NCI-H1694 (cell line): ENCODE measurements around the gene PGR.

ENCODE experiments used
- DNase-seq: peaks from one replicate; lab custom pipeline; 2025; lab: John Stamatoyannopoulos, UW

Gene PGR

DNA sequence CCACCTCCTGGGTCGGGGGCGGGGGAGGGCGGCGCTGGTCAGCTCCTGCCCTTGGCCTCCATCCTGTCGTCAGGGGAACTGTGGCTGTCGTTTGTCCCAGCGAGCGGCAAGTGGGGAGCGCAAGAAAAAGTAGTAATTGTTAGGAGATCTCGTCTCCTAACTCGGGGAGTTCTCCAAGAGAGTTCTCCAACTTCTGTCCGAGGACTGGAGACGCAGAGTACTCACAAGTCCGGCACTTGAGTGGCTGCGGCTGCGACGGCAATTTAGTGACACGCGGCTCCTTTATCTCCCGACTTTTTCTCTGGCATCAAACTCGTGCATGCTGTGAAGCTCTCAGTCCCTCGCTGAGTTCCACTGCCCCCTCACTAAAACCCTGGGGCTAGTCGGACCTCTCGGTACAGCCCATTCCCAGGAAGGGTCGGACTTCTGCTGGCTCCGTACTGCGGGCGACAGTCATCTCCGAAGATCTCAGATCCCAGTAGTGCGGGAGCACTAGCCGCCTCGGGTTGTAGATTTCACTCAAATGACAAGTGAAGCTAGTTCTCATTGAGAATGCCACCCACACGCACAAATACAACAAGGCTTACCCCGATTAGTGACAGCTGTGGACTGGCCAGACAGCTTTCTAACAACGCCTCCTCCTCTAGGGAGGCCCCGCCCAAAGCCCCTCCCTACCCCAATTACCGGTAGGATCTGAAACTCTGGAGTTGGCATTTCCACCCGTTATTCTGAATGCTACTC lies at the start of gene PGR:
Gene PGR (minus strand): TSS at position 611 of the 741 bp plus-strand sequence. CDS start 743 bp downstream, outside the sequence.
- DNase-seq = no peak

DNA sequence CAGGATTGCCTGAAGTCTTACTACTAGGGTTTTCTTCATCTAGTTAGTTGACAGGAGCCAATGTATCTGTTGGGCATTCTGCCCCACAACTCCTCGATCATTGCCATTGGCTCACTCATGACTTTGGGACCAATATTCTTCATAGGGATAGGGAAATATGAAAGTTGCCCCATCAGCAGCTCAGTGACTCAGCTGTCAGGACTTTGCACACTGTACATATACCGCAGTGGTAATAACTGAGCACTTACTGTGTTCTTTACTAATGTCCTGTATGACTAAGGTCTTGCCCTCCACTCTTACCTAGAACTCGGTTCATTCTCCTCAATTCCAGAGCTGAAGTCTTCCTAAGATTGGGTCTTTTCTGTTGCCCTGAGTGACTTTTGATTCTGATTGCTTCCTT lies 46.8 kb upstream of the PGR start:
- no peak for DNase-seq

DNA sequence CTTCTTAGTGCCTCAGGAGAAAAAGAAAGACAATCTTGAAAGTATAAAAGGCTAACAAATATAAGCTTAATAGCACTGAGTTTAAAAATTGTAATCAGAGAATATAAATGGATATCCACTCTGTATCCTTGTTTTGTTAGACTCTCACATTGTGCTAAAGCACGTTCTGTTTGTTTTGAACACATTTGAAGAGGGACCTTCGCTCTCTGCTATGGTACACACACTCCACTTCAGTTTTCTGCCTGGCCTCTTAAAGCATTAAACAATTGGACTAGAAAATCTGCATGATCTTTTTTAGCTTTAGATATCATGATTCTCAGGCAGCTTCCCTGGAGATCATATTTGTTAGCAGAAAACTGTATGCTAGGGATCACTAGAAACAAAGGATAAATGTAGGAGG lies 40.3 kb upstream of the PGR start:
- DNase-seq = no peak

DNA sequence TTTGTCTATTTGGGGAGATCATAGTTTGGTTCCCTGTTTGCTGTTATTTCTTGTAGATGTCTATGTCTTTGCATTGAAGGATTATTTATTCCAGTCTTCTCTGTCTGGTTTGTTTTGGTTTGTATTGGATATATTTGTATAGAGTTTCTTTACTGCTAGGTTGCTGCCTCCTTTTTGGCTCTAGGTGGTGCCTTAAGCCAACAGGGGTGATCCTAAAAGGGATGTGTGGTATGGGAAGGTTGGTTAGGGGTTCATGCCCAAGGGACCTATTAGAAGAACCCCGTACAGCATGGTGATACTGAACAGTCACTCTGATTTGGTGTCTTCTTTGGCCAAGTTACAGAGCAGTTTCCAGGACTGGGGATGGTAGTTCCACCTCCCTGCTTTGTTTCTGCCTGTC lies 36.4 kb upstream of the PGR start:
- no peak for DNase-seq

DNA sequence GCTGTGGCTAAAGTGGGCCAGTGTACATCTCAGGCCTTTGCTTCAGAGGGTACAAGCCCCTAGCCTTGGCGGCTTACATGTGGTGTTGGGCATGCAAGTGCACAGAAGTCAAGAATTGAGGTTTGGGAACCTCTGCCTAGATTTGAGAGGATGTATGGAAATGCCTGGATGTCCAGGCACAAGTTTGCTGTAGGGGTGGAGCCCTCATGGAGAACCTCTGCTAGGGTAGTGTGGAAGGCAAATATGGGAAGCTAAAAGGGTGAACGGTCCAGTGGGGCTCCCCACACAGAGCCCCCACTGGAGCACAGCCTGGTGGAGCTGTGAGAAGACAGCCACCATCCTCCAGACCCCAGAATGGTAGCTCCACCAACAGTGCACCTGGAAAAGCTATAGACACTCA lies 28.5 kb upstream of the PGR start:
- no peak for DNase-seq

DNA sequence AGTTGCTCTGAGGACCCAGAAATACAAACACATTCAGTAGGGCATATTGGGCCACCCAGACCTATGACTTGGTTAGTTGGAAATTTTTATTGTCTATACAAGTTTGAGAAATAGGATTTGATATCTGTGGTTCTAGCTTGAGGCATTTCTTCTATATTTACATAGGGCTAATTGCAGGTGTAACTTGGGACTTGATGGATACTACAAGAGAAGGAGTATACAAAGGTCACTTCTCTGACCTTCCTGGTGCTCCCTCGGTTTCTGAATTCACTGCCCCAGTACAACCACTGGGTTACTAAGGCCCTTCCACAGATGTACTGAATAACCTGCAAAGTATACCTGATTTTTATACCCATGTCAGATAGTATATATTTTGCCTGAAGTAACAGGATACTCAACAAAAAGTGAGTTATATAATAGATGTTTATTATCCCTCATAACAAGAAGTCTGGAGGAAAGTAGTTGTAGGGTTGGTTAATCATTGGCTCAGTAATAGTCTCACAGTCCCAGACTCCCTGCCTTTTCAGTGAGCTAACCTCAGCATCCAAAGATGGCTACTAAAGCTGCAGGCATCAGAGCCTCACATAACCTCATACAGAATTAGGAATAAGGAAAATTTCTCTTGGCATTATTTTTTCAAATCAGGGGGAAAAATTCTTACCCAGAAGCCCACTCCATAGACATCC lies 8.8 kb upstream of the PGR start:
- DNase-seq = no peak

DNA sequence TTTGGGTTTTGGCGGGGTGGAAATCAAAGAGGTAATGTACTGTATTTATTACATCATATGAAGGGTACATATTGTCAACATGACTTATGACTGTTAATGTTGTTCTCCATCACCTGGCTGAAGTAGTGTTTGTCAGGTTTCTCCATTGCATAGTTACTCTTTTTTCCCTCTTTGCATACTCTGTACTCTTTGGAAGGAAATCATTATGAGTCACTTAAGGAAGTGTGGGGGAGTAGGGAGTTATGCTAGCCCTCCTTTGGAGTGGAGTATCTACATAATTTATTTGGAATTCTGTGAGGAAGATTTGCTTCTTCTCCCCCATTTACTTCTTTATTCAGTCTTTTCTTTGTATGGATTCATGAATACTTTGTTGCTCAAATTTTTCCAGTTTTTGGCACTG lies 3.6 kb upstream of the PGR start:
- DNase-seq = no peak

DNA sequence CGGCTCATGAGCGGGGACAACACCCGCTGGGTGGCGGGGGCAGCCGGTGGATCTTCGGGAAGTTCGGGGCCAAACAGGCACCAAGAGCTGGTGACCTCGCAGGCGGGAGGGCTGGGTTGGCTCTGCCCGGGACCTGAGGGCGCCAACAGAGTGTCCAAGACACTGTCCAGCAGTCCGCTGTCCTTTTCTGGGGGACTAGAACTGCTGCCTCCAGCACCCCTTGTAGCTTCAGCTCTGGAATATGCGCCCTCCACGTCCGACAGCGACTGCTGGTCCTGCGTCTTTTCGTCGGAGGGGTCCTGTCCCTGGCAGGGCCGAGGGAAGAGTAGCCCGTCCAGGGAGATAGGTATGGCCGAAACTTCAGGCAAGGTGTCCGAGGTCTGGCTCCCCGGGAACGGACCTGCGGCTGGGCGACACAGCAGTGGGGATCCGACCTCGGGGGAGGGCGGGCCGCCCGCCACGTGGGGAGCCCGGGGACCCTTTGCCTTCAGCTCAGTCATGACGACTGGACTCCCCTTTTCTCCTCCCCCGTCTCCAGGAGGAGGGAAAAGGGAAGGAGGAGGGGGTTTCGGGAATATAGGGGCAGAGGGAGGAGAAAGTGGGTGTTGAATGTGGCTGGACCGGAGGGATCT lies 926 bp downstream of the PGR start:
- no peak for DNase-seq

DNA sequence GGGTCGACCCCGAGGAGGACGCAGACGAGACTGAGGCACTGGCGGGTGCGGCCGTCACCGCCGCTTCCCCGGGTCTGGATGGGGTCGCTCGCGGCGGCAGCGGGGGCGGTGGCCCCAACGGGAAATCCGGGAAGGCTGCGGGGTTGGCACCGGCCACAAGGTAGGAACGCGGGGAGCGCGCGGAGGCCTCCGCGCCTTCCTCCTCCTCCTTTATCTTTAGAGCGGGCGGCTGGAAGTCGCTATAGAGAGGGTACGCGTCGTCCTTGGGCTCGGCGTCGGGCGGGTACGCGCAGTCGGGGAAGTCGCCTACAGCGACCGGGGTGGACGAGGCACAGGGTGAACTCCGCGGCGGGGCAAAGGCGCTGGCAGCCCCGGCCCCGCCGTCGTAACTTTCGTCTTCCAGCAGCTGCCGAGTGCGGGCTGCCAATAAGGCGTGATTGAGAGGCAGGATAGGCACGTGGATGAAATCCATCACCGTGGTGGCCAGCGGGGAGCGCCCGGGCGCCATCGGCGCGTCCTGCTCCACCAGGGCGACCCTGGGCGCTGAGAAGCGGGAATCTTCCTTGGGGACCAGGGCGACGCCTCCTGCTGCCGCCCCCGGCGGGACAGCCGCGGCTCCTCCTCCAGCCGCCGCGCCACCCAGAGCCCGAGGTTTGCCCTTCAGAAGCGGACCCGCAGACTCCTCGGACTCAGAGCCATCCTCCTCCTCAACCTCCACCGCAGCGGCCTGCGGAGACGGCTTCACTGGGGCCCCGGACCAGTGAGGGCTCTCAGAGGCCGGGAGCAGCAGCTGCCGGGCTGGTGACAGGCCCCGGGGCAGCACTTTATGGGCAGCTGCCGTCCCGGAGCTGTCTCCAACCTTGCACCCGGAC lies 1.7 kb downstream of the PGR start:
- DNase-seq = no peak

DNA sequence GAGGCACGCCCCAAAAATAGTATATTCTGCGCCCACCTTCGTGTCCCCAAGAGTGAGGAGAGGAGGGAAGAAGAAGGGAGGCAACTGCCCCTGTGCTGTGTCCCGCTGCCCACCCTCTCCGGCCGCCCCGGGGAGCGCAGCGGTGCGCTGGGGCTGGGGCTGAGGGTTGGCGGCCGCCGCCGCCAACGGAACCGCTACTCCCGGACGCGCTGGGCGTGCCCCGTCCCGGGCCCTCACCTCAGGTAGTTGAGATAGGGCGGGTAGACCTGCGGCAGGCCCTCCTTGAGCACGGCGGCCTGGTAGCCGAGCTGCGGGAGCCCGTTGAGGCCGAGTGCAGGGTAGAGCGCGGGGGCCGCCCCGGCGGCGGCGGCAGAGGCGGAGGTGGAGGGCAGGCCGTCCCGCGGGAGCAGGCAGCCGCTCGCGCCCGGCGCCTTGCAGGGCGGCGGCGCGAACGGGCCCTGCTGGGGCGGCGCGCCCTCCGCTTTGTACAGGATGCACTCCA lies 2.4 kb downstream of the PGR start:
- DNase-seq = no peak

DNA sequence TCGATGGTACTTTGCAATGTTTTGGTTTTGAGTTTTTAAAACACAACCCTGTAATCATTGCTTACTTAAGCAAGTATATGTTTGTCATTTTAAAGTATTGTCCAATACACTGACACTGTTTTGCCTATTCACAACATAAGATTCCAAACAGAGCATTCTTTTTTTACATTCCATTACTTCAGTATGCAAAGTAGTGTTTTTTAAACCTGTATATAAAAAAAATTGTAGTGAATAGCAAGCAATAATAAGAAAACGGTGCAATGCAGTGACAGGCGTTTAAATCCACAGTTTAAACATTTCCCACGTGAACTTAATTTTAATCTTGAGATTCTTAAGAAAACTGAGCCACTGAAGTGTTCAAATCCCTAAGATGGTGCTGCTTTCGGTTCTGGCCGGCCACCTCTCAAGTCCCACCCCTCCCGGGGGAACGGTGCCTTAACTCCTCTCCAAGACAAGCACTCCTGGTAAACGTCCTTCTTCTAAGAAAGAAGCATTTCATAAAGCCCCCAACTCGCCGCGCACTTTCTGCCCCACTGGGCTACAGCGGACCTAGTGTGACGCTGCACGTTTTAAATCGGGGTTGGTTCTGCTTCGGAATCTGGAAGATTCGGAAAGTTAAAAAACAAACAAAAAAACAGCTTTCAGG lies 2.9 kb downstream of the PGR start:
- DNase-seq = no peak

DNA sequence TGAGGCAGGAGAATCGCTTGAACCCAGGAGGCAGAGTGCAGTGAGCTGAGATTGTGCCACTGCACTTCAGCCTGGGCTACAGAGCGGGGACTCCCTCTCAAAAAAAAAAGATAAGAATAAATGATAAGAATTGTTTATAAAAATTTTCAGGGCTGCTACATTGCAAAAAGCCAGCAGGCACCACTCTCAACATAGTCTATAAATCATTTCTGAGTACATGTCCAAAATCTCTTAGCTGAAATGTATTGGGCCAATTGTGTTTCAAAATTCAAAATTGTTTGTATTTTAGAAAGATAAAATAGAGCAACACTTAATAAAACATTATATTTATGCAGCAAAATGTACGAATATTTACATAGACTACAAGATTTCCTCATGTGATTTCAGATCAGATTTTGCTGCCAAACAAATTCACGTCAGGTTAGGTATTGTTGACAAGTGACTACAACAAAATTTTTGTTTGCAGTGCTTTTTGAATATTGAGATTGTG lies 13.9 kb downstream of the PGR start:
- DNase-seq = no peak

DNA sequence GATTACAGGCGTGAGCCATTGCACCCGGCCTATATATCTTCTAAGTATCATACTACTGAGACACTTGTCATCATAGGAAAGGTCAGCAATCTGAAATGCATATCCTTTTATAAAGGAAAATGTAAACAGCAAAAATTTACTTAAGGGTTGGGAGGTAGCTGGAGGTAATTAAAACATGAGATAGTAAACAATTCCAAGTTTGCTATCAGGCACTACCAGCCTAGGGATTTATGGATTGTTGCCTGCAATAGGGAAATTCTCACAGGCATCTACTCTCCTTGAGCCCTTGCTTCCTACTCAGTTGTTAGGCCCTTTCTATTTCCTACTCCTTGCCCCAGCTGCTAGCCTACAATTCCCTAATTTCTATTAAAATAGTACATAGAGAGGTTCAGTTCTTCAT lies 16.1 kb downstream of the PGR start:
- no peak for DNase-seq

DNA sequence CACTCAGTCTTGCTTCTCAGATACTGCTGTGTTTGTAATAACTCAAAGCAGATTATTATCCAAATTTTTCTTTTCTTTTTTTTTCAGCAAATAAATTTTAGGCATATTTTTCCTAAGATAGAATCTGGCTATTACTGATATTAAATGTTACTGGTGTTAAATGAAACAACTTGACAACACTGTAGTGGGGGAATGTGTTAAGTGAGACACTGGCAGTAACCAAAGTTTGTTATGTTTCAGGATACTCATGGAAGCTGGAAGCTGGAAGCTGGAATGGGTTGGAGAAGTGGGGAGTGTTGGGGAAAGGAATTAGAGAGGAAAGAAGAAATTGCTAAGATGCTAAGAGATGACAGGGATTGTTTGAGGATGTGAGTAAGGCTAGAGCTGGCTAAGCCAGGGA lies 24.9 kb downstream of the PGR start:
- no peak for DNase-seq

DNA sequence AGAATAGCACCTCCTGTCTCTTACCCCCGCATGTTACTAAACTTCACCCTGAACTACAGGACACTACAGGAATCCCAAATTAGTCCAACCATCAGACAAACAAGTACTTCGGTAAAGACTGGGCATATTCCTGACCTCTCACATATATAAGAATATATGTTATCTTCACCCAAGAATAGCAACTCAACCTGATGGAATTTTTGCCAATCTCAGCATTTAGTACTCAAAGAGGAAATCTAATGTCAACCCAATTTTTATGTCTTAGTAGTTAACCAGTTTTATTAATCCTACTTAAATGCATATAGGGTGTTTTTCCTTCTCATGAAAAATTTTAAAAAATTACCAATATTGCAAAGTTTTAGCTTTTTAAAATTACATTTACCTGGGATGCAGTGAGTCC lies 26.2 kb downstream of the PGR start:
- no peak for DNase-seq

DNA sequence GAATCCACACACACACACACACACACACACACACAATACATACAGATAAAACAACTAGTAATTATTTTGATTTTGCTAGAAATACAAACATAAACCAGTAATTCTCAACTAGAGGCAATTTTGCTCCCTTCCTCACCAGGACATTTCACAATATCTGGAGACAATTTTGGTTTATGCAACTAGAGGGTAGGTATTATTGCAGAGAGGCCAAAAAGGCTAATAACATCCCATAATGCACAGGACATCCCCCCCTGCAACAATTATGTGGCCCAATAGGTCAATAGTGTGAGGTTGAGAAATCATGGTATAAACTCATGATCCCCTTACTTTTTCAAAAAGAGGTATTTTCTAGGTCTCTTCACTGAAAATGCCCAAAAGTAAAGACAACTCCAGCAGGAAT lies 29.0 kb downstream of the PGR start:
- DNase-seq = no peak

DNA sequence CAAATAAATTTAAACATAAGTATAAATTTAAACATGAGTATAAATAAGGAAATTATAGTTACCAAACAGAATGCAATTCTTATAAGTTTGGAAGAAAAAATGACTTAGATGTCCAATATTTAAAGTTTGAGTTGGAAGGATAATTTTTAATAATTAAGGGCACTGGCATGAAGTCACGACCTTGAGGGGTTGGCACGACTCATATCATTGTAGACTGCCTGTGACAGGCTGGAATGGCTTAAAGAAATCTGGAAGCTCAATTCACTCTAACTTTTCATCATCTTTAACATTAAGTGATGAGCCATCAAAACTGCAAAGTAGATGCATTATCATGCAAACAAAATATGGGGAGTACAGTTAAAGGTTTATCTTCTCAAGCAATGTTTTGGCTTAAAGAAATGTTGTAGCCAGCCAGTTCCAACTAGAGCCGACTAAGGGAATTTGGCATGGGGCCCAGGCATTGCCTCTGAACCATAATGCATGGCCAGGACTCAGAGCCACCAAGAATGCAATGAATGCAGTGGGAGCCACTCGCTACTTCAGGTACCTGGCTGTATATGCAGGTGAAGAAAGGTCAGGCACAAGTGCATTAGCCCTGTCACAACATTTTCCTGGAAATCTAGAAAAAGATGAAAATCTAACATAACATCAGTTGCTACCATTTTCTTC lies 33.4 kb downstream of the PGR start:
- DNase-seq = no peak

DNA sequence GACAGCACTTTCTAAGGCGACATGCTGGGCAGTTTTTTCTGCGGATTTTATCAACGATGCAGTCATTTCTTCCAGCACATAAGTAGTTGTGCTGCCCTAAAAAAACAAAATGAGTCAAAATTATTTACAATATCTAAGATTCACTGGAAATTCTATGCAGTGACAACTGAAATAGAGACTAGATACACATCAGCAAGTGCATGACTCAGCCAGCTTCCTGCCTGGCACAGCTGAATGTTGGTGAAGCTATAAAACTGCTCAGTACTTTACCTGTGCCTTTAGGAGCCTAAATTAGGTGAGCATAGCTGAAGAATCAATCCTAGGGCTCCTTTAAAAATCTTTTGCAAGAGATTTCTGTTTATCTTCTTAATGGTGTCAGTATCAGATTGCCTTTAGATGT lies 37.8 kb downstream of the PGR start:
- no peak for DNase-seq

DNA sequence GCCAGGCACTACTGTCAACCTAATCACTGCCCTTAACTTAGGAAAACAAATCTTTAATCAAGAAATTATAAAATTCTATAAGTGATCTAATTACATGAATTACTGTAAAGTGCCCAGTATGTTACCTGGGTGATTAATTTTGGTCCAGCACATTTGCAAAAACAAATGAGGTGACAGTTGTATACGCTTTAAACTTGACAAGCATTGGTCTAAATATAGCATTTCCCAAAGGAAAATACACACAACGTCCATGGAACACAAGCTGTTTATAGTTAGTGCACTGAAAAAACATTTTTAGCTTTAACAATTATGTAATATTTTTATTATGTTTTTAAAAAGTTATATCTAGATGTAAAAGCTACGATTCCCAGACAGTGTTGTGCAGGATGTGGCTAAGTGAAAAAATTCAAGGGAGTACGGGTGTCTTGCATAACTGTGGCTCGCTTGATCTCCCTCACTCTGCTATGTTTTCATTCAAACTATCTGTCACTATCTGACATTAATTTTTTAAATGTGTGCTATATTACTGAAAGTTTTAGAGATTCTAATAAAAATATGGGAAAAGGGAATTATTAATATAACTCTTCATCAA lies 38.8 kb downstream of the PGR start:
- no peak for DNase-seq

DNA sequence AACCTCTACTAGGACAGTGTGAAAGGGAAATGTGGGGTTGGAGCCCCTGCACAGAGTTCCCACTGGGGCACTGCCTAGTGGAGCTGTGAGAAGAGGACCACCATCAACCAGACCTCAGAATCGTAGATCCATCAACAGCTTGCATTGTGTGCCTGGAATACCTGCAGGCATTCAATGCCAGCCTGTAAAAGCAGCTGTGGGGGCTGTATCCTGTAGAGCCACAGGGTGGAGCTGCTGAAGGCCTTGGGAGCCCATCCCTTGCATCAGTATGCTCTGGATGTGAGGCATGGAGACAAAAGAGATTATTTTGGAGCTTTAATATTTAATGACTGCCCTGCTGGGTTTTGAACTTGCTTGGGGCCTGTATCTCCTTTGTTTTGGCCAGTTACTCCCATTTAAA lies 46.3 kb downstream of the PGR start:
- no peak for DNase-seq

DNA sequence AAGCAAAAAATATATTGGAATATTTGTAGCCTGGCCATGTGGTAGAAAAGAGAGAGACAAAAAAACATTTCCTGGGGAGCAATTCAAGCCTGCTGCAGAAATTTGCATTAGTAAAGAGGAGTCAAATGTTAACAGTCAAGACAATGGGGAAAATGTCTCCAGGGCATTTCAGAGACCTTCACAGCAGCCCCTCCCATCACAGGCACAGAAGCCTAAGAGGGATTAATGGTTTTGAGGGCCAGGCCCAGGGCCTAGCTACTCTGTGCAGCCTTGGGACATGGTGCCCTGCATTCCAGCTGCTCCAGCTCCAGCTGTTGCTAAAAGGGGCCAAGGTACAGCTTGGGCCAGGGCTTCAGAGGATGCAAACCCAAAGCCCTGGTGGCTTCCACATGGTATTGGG lies 46.8 kb downstream of the PGR start:
- DNase-seq = no peak
